ENCODE results near the gene MRPL4.

MRPL4 gene

DNA sequence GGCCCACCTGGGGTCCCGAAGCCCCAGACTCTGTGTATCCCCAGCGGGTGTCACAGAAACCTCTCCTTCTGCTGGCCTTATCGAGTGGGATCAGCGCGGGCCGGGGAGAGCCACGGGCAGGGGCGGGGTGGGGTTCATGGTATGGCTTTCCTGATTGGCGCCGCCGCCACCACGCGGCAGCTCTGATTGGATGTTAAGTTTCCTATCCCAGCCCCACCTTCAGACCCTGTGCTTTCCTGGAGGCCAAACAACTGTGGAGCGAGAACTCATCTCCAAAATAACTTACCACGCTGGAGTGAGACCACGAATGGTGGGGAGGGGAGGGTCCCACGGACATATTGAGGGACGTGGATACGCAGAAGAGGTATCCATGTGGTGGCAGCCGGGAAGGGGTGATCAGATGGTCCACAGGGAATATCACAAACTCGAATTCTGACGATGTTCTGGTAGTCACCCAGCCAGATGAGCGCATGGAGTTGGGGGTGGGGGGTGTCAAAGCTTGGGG is 36.7 kb downstream of the MRPL4 start:
- DNase-seq (ENCODE audit: low spot score) = no peak

DNA sequence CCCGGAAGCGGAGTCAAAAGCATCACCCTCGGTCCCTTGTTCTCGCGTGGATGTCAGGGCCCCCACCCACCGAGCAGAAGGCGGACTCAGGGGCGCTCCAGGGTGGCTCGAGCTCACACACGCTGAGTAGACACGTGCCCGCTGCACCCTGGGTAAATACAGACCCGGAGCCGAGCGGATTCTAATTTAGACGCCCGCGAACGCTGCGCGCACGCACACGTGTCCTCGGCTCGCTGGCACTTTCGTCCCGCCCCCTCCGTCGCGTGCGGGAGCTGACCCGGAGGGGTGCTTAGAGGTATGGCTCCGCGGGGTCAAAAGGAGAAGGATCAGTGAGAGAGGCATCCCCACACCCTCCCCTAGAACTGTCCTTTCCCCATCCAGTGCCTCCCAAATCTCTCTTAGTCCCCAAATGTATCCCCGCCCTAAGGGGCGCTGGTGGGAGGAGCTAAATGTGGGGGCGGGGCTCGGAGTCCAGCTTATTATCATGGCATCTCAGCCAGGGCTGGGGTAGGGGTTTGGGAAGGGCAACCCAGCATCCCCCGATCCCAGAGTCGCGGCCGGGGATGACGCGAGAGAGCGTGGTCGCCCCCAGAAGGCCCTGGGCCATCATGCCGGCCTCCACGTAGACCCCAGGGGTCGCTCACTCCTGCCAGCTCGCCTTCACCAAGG is 37.3 kb downstream of the MRPL4 start:
- DNase-seq (ENCODE audit: low spot score) = peak; percentile 34

GRCh38 chr19:10289836-10290356 is 37.9 kb downstream of the MRPL4 start, which contains the start of gene ICAM5:
Gene ICAM5, plus strand, starts transcription at chr19:10289952. Its CDS starts 92 bp downstream, at chr19:10290044.
- DNase-seq (ENCODE audit: low spot score) = no peak

DNA sequence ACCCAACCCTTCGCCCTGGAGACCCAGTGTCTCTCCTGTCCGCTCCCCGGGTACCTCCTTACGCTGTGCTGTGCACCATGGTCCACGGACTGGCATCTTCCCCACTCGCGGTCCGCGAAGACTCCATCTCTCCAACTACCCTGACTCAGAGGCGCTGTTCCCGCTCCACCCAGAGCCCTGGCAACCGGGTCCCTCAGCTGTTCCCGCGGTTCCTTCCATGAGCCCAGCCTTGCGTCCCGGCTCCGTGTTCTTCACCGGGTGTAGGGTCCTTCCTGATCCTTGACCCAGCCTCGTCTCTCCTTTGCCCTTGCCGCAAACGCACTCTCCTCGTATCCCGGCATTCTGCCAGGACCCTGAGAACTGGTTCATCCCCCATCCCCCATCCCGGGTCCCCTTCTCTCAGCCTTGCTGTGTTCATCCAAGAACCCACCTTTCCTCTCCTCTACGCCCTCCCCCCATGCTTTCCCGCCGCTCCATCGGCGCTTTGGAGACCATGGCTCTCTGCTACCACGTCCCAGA is 38.4 kb downstream of the MRPL4 start:
- DNase-seq (ENCODE audit: low spot score) = no peak

GRCh38 chr19:10290876-10291553 is 39.0 kb downstream of the MRPL4 start:
- peak; percentile 37 for DNase-seq (ENCODE audit: low spot score)

GRCh38 chr19:10291554-10292205 is 39.7 kb downstream of the MRPL4 start:
- DNase-seq (ENCODE audit: low spot score) = no peak

DNA sequence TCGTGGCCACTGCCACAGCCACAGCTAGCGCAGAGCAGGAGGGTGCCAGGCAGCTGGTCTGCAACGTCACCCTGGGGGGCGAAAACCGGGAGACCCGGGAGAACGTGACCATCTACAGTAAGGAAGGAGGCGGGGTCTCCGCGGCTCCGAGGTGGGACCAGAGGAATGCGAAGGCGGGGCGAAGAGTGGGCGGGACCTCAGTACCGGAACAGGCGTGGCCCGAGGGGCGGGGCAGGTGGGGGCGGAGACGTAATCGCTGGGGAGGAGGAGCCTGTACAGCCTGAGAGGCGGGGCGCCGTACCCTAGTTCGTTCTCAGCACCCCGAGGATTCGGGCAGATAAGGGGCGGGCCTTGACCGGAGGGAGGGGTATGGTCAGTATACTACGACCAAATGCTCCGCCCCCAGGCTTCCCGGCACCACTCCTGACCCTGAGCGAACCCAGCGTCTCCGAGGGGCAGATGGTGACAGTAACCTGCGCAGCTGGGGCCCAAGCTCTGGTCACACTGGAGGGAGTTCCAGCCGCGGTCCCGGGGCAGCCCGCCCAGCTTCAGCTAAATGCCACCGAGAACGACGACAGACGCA is 40.3 kb downstream of the MRPL4 start:
- DNase-seq (ENCODE audit: low spot score) = peak; percentile 43

- no peak for DNase-seq (ENCODE audit: low spot score)
Observed at GRCh38 chr19:10292789-10293636, 41.0 kb downstream of the MRPL4 start.

DNA sequence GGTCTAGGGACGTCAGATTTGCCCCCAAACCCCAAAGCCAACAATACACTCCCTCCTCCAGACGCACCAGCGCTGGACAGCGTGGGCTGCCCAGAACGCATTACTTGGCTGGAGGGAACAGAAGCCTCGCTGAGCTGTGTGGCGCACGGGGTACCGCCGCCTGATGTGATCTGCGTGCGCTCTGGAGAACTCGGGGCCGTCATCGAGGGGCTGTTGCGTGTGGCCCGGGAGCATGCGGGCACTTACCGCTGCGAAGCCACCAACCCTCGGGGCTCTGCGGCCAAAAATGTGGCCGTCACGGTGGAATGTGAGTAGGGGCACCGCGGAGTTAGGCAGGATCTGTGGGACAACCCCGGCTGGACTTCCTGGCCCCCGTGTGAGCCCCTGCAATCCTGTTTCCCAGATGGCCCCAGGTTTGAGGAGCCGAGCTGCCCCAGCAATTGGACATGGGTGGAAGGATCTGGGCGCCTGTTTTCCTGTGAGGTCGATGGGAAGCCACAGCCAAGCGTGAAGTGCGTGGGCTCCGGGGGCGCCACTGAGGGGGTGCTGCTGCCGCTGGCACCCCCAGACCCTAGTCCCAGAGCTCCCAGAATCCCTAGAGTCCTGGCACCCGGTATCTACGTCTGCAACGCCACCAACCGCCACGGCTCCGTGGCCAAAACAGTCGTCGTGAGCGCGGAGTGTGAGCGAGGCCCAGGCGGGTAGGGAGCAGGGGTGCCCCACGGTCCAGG is 41.8 kb downstream of the MRPL4 start:
- no peak for DNase-seq (ENCODE audit: low spot score)

- no peak for DNase-seq (ENCODE audit: low spot score)
Observed at GRCh38 chr19:10294368-10294697, 42.3 kb downstream of the MRPL4 start.

GRCh38 chr19:10295305-10295846 is 43.4 kb downstream of the MRPL4 start:
- peak; percentile 70 for DNase-seq (ENCODE audit: low spot score)

DNA sequence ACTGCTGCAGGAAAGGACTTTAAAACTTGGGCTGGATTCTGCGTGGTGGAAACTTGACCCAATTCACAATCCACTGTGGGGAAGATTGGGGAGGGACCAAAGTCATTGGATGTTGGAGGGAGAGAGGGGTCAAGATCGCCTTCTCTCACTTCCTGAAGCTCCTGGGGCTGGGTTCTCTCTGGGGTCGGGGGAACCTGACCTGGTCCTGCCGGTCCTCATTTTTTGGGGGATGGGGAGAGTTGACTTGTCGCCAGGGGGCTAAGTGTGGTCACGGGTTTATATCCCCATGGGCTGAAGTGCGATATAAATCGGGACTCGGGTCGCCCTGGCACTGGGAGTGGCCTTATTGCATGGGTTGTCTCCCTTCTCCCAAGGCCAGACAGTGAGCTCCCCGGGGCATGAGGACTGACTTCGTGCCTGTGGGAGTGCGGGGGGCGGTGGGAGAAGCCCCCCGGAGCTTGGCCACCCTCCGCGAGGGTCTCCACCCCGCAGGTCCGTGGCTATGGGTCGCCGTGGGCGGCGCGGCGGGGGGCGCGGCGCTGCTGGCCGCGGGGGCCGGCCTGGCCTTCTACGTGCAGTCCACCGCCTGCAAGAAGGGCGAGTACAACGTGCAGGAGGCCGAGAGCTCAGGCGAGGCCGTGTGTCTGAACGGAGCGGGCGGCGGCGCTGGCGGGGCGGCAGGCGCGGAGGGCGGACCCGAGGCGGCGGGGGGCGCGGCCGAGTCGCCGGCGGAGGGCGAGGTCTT is 44.0 kb downstream of the MRPL4 start:
- no peak for DNase-seq (ENCODE audit: low spot score)

DNA sequence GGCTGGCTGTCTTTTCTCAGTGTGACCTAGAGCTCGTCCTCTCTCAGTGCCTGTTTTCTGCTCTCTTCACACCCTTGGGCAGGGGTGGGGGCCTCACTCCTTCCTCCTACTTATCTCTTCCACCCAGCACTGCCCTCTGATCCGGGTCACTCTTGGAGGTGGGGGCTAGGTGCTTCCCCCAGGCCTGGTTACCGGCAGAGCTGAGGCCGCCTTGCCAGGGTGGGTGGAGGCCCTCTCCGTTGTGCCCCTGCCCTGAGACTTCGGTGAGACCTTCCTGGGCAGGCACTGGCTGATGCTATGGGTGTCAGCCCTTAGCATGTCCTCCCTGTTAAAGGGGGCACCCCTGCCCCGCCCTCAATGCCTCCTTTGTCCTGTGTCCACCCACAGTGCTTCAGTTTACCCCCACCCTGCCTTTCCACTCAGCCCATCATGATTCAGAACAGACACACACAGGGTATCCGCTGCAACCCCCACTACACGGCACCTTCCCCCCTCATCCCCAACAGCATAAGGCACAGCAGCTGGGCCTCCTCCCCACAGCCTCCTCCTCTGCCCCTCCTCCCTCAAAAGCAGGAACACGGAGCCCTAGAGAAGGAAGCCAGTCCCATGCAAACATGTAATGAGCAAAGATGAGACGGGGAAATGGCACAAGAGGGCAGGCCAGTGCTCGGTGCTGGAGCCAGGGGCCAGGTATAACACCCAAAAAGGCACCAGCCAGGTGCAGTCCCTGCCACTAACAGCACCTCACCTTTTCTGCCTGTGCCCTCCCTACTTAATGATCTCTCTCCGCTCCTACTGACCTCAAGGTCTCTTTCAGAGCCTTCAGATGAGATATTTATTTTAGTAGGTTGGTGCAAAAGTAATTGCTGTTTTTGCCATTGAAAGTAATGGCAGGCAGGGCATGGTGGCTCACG is 47.8 kb downstream of the MRPL4 start:
- no peak for DNase-seq (ENCODE audit: low spot score)

DNA sequence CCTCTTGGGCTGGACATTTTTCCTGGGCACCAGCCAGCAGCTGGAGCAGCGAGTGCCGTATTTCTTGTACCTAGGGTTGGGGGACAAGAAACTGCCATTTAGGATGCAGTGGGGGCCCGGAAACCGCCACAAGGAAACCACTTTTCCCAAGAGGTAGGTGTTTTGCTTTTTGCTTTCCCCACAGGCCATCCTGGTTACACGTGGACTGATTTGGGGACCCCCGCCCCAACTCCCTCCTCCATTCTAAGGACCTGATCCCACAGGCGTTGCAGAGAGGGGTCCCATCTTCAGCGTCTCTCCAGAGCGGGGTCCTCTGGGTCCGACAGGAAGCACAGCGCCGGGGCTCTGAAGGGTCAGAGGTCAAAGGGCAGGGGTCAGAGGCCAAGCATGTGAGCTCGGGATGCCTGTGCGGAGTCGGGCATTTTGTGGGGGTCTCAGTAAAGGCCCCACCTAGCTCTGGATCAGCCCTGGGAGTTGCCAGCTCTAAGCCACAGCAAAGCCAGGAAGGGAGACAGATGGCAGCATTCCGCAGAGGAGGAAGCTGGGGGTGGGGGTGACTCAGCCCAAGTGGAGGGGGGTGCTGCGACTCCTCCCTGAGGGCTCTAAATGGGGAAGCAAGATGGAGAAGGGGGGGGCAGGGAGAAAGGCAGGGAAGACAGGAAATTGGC is 53.3 kb downstream of the MRPL4 start:
- DNase-seq (ENCODE audit: low spot score) = no peak

DNA sequence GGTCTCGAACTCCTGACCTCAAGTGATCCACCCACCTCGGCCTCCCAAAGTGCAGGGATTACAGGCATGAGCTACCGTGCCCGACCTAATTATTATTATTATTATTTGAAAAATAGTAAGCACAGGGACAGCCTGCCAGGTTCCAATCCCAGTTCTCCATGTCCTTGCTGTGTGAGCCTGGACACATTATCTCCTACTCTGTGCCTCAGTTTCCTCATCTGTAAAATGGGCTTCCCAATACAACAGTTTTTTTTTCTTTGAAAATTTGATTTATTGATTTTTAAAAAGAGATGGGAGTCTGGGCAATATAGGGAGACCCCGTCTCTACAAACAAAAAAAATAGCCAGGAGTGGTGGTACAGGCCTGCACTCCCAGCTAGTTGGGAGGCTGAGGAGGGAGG is 54.3 kb downstream of the MRPL4 start:
- no peak for DNase-seq (ENCODE audit: low spot score)

- no peak for DNase-seq (ENCODE audit: low spot score)
Observed at GRCh38 chr19:10309423-10309822, 57.4 kb downstream of the MRPL4 start, which contains the start of gene ZGLP1. Gene ZGLP1, minus strand, starts transcription at chr19:10309815.
